ENCODE data around the gene TTC36.

Gene TTC36

DNA sequence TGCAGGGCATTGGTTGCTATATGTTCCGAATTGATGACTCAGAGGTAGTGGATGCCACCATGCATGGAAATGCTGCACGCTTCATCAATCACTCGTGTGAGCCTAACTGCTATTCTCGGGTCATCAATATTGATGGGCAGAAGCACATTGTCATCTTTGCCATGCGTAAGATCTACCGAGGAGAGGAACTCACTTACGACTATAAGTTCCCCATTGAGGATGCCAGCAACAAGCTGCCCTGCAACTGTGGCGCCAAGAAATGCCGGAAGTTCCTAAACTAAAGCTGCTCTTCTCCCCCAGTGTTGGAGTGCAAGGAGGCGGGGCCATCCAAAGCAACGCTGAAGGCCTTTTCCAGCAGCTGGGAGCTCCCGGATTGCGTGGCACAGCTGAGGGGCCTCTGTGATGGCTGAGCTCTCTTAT, 5.4 kb upstream of the TTC36 start:
- Histone ChIP-seq H3K27me3 (ENCODE audit: control insufficient read depth in 1 of 2, insufficient read depth in 2 of 2, low read length in 2 of 2) (no peaks in the 10 kb centered on the region), H3K36me3 (ENCODE audit: control insufficient read depth in 2 of 2, insufficient read depth in 2 of 2, low read length in 2 of 2) (peaks cover 43 to 57% of the 10 kb centered on the region in 2 donors), H3K9ac (ENCODE audit: low read length in 2 of 2) (no peak overlapping the region), H3K9me3 (ENCODE audit: control insufficient read depth in 2 of 2, low read length in 2 of 2) (no peaks in the 10 kb centered on the region), H3K4me3 (ENCODE audit: low read length in 2 of 2) (no peak overlapping the region), H3K27ac (ENCODE audit: low read length) (no peak overlapping the region), H3K4me1 (ENCODE audit: control insufficient read depth, insufficient read depth, low read length) (peaks cover 7% of the 10 kb centered on the region)

DNA sequence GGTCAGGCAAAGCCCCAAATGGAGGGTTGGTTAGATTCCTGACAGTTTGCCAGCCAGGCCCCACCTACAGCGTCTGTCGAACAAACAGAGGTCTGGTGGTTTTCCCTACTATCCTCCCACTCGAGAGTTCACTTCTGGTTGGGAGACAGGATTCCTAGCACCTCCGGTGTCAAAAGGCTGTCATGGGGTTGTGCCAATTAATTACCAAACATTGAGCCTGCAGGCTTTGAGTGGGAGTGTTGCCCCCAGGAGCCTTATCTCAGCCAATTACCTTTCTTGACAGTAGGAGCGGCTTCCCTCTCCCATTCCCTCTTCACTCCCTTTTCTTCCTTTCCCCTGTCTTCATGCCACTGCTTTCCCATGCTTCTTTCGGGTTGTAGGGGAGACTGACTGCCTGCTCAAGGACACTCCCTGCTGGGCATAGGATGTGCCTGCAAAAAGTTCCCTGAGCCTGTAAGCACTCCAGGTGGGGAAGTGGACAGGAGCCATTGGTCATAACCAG, 4.7 kb upstream of the TTC36 start:
- H3K4me3 ChIP-seq (ENCODE audit: low read length in 2 of 2): no peak overlapping the region
- H3K27me3 ChIP-seq (ENCODE audit: control insufficient read depth in 1 of 2, insufficient read depth in 2 of 2, low read length in 2 of 2): no peaks in the 10 kb centered on the region
- peaks cover 7% of the 10 kb centered on the region for H3K4me1 ChIP-seq (ENCODE audit: control insufficient read depth, insufficient read depth, low read length)
- peaks cover 40 to 53% of the 10 kb centered on the region in 2 donors for H3K36me3 ChIP-seq (ENCODE audit: control insufficient read depth in 2 of 2, insufficient read depth in 2 of 2, low read length in 2 of 2)
- H3K27ac ChIP-seq (ENCODE audit: low read length): no peak overlapping the region
- H3K9ac ChIP-seq (ENCODE audit: low read length in 2 of 2): no peak overlapping the region
- H3K9me3 ChIP-seq (ENCODE audit: control insufficient read depth in 2 of 2, low read length in 2 of 2): no peaks in the 10 kb centered on the region

DNA sequence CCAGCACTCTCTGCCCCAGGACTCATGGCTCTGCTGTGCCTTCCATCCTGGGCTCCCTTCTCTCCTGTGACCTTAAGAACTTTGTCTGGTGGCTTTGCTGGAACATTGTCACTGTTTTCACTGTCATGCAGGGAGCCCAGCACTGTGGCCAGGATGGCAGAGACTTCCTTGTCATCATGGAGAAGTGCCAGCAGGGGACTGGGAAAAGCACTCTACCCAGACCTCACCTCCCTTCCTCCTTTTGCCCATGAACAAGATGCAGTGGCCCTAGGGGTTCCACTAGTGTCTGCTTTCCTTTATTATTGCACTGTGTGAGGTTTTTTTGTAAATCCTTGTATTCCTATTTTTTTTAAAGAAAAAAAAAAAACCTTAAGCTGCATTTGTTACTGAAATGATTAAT, 2.9 kb upstream of the TTC36 start:
- H3K4me1 ChIP-seq (ENCODE audit: control insufficient read depth, insufficient read depth, low read length): peaks cover 14% of the 10 kb centered on the region
- H3K36me3 ChIP-seq (ENCODE audit: control insufficient read depth in 2 of 2, insufficient read depth in 2 of 2, low read length in 2 of 2): peaks cover 35 to 49% of the 10 kb centered on the region in 2 donors
- no peak overlapping the region for H3K4me3 ChIP-seq (ENCODE audit: low read length in 2 of 2)
- H3K27me3 ChIP-seq (ENCODE audit: control insufficient read depth in 1 of 2, insufficient read depth in 2 of 2, low read length in 2 of 2): no peaks in the 10 kb centered on the region
- no peak overlapping the region for H3K9ac ChIP-seq (ENCODE audit: low read length in 2 of 2)
- H3K27ac ChIP-seq (ENCODE audit: low read length): no peak overlapping the region
- H3K9me3 ChIP-seq (ENCODE audit: control insufficient read depth in 2 of 2, low read length in 2 of 2): no peaks in the 10 kb centered on the region

DNA sequence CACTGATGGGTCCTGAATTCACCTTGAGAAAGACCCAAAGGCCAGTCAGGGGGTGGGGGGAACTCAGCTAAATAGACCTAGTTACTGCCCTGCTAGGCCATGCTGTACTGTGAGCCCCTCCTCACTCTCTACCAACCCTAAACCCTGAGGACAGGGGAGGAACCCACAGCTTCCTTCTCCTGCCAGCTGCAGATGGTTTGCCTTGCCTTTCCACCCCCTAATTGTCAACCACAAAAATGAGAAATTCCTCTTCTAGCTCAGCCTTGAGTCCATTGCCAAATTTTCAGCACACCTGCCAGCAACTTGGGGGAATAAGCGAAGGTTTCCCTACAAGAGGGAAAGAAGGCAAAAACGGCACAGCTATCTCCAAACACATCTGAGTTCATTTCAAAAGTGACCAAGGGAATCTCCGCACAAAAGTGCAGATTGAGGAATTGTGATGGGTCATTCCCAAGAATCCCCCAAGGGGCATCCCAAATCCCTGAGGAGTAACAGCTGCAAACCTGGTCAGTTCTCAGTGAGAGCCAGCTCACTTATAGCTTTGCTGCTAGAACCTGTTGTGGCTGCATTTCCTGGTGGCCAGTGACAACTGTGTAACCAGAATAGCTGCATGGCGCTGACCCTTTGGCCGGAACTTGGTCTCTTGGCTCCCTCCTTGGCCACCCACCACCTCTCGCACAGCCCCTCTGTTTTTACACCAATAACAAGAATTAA, 2.4 kb upstream of the TTC36 start:
- Histone ChIP-seq H3K27ac (ENCODE audit: low read length) (no peak overlapping the region), H3K4me3 (ENCODE audit: low read length in 2 of 2) (no peak overlapping the region), H3K36me3 (ENCODE audit: control insufficient read depth in 2 of 2, insufficient read depth in 2 of 2, low read length in 2 of 2) (peaks cover 29 to 44% of the 10 kb centered on the region in 2 donors), H3K27me3 (ENCODE audit: control insufficient read depth in 1 of 2, insufficient read depth in 2 of 2, low read length in 2 of 2) (no peaks in the 10 kb centered on the region), H3K9ac (ENCODE audit: low read length in 2 of 2) (no peak overlapping the region), H3K9me3 (ENCODE audit: control insufficient read depth in 2 of 2, low read length in 2 of 2) (no peaks in the 10 kb centered on the region), H3K4me1 (ENCODE audit: control insufficient read depth, insufficient read depth, low read length) (peaks cover 20% of the 10 kb centered on the region)

DNA sequence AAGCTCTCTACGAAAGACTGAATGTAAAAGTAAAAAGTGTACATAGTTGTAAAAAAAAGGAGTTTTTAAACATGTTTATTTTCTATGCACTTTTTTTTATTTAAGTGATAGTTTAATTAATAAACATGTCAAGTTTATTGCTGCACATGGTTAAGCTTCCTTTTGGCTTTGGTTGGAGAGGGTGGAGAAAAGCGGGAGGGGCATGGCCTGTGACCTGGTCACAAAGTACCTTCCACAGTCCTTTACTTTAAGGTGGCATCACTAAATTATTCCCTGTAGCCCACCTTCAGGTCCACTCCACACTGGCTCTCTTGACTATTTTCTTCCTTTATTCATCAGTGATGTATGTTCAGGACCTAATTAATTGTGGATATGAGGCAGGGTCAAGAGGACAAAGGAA, 586 bp upstream of the TTC36 start:
- Histone ChIP-seq H3K9ac (ENCODE audit: low read length in 2 of 2) (no peak overlapping the region), H3K27ac (ENCODE audit: low read length) (no peak overlapping the region)

DNA sequence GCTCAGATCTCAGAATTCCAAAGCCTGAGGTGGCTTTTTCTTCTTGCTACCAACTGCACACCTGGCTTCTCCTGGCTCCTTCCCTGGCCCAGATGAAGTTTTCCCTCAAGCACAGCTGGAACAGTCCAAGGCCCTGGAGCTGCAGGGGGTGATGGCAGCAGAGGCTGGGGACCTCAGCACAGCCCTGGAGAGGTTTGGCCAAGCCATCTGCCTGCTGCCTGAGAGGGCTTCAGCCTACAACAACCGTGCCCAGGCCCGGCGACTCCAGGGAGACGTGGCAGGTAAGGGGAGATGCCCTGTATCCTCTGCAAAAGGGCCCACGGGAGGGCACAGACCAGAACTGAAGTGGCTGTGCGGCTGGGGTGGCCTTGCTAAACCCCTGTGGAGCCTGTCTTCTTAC, 1.2 kb downstream of the TTC36 start:
- Histone ChIP-seq H3K4me3 (ENCODE audit: low read length in 2 of 2) (no peak overlapping the region), H3K9me3 (ENCODE audit: control insufficient read depth in 2 of 2, low read length in 2 of 2) (no peaks in the 10 kb centered on the region), H3K27me3 (ENCODE audit: control insufficient read depth in 1 of 2, insufficient read depth in 2 of 2, low read length in 2 of 2) (no peaks in the 10 kb centered on the region), H3K9ac (ENCODE audit: low read length in 2 of 2) (no peak overlapping the region), H3K36me3 (ENCODE audit: control insufficient read depth in 2 of 2, insufficient read depth in 2 of 2, low read length in 2 of 2) (peaks cover 0 to 16% of the 10 kb centered on the region in 2 donors), H3K4me1 (ENCODE audit: control insufficient read depth, insufficient read depth, low read length) (peaks cover 35% of the 10 kb centered on the region), H3K27ac (ENCODE audit: low read length) (no peak overlapping the region)

More for the DNA sequence above, 586 bp upstream of the TTC36 start:
- Histone ChIP-seq H3K9me3 (ENCODE audit: control insufficient read depth in 2 of 2, low read length in 2 of 2) (no peaks in the 10 kb centered on the region), H3K36me3 (ENCODE audit: control insufficient read depth in 2 of 2, insufficient read depth in 2 of 2, low read length in 2 of 2) (peaks cover 16 to 30% of the 10 kb centered on the region in 2 donors), H3K4me3 (ENCODE audit: low read length in 2 of 2) (no peak overlapping the region), H3K4me1 (ENCODE audit: control insufficient read depth, insufficient read depth, low read length) (peaks cover 36% of the 10 kb centered on the region), H3K27me3 (ENCODE audit: control insufficient read depth in 1 of 2, insufficient read depth in 2 of 2, low read length in 2 of 2) (no peaks in the 10 kb centered on the region)

DNA sequence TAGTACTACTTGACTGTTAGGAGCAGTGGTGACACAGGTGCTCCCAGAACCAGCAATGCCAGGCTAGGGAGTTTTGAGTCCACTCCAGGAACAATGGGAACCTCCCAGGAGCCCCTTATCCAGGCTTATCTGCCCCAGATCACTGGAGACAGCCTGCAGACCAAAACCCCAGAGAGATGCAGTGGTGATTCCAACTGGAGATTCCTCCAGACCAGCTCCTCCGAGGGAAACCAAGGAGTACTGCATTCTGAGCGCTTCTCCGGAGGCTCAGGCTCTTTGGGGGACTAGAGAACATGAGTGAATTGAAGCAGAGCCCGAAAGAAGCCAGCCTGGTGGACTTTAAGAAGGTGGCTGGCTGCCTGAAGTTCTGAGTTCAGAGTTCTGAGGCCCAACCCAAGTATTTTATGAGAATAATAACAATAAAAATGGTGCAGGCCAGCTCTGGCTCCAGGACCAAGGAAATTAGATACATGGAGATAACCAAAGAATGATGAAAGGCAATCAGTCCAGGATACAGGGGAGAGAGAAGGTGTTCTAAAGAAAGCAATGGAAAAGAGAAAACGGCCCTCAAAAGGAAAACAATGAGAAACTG, 2.4 kb downstream of the TTC36 start:
- Histone ChIP-seq H3K9ac (ENCODE audit: low read length in 2 of 2) (peak overlapping the region; percentile 52 to 71), H3K27me3 (ENCODE audit: control insufficient read depth in 1 of 2, insufficient read depth in 2 of 2, low read length in 2 of 2) (no peaks in the 10 kb centered on the region), H3K9me3 (ENCODE audit: control insufficient read depth in 2 of 2, low read length in 2 of 2) (no peaks in the 10 kb centered on the region), H3K36me3 (ENCODE audit: control insufficient read depth in 2 of 2, insufficient read depth in 2 of 2, low read length in 2 of 2) (peaks cover 0 to 11% of the 10 kb centered on the region in 2 donors), H3K27ac (ENCODE audit: low read length) (no peak overlapping the region), H3K4me1 (ENCODE audit: control insufficient read depth, insufficient read depth, low read length) (peaks cover 35% of the 10 kb centered on the region), H3K4me3 (ENCODE audit: low read length in 2 of 2) (peak overlapping the region; percentile 75 to 81)

DNA sequence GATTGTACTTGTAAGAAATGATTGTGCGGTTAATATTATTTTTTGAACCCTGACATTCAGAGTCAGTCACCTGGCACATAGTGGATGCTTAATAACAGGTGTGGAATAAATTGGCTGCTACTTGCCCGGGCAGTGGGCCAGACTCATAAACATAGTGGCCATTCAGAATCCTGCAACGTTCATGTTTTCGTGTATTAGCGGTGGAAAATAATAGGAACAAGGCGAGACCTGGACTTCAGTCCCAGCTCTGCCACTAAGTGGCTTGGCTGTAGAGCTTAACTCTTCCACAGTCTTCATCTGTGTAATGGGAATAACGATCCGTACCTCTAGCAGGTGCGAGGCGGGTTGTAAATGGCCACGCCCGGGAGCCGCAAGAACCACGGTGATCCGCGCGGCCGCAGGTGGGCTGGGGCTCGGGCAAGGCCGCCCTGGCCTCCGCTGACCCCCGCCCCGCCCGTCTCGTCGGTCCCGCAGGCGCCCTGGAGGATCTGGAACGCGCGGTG, 3.0 kb downstream of the TTC36 start:
- Histone ChIP-seq H3K36me3 (ENCODE audit: control insufficient read depth in 2 of 2, insufficient read depth in 2 of 2, low read length in 2 of 2) (peaks cover 0 to 11% of the 10 kb centered on the region in 2 donors), H3K4me1 (ENCODE audit: control insufficient read depth, insufficient read depth, low read length) (peaks cover 35% of the 10 kb centered on the region), H3K27me3 (ENCODE audit: control insufficient read depth in 1 of 2, insufficient read depth in 2 of 2, low read length in 2 of 2) (no peaks in the 10 kb centered on the region), H3K27ac (ENCODE audit: low read length) (peak overlapping the region; percentile 53), H3K9me3 (ENCODE audit: control insufficient read depth in 2 of 2, low read length in 2 of 2) (no peaks in the 10 kb centered on the region), H3K4me3 (ENCODE audit: low read length in 2 of 2) (peak overlapping the region; percentile 75 to 81), H3K9ac (ENCODE audit: low read length in 2 of 2) (peak overlapping the region; percentile 52 to 71)

DNA sequence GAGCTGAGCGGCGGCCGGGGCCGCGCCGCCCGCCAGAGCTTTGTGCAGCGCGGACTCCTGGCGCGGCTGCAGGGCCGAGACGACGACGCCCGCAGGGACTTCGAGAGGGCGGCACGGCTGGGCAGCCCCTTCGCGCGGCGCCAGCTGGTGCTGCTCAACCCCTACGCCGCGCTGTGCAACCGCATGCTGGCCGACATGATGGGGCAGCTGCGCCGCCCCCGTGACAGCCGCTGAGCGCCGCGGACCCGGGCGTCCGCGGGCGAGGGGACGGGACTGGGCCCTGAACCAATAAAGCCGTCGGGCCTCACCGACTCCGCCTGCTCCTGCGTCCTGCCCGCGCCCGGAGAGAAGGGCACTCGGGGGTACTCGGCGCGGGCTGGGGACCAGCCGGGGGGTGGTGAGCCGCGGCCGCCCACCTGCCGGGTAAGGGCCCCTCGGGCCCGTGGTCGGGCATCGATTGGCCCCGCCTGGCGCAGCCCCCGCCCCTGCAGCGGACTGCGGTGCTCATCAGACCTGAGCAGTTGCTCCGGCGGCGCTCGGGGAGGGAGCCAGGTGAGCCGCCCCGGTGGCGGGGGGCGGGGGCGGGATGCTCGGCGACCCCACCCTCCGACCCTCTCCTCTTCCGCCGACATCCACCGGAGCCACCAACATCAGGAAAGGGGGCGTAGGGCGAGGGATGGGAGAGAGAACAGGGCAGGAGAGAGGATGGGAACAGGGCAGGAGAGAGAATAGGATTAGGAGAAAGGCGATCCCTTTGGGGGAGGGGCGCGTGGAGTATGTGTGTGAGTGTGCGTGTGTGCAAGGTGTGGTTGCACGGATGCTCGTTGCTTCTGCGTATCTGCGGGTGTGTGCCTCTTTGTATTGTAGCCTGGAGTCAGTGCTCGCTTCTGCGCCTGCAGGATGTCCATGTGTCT, 3.7 kb downstream of the TTC36 start, which contains the start of gene TMEM25:
Gene TMEM25, plus strand, starts transcription at position 510 of the 914 bp plus-strand sequence. CDS start 610 bp downstream, outside the sequence.
- H3K4me1 ChIP-seq (ENCODE audit: control insufficient read depth, insufficient read depth, low read length): peaks cover 35% of the 10 kb centered on the region
- peak within 1 kb of the TSS; percentile 52 to 71 for H3K9ac ChIP-seq (ENCODE audit: low read length in 2 of 2)
- H3K27ac ChIP-seq (ENCODE audit: low read length): peak within 1 kb of the TSS; percentile 53
- peaks cover 0 to 12% of the 10 kb centered on the region in 2 donors for H3K36me3 ChIP-seq (ENCODE audit: control insufficient read depth in 2 of 2, insufficient read depth in 2 of 2, low read length in 2 of 2)
- H3K9me3 ChIP-seq (ENCODE audit: control insufficient read depth in 2 of 2, low read length in 2 of 2): no peaks in the 10 kb centered on the region
- H3K27me3 ChIP-seq (ENCODE audit: control insufficient read depth in 1 of 2, insufficient read depth in 2 of 2, low read length in 2 of 2): no peaks in the 10 kb centered on the region
- peak within 1 kb of the TSS; percentile 75 to 81 for H3K4me3 ChIP-seq (ENCODE audit: low read length in 2 of 2)

DNA sequence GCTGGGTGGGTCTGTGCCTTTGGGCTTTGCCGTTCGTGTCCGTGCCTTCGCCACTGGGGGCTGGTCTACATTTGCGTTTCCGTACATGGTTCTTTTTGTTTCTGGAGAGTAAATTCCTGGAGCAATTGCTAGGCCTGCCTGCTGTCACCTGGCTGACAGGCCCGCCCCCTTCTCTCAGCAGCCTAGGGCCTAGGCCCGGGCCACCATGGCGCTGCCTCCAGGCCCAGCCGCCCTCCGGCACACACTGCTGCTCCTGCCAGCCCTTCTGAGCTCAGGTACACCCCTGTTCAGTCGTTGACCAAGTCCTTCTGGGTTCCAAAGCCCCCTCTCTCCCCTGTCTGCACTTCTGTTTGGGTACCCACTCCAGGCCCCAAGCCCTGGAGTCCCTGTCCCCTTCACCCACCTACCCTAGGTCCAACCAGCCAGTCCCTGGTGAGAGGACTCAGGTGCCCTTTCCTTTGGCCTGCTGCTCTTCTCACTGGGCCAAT, 4.4 kb downstream of the TTC36 start:
- Histone ChIP-seq H3K27ac (ENCODE audit: low read length) (peak overlapping the region; percentile 53), H3K4me3 (ENCODE audit: low read length in 2 of 2) (peak overlapping the region; percentile 75 to 81), H3K27me3 (ENCODE audit: control insufficient read depth in 1 of 2, insufficient read depth in 2 of 2, low read length in 2 of 2) (no peaks in the 10 kb centered on the region), H3K36me3 (ENCODE audit: control insufficient read depth in 2 of 2, insufficient read depth in 2 of 2, low read length in 2 of 2) (peaks cover 0 to 12% of the 10 kb centered on the region in 2 donors), H3K4me1 (ENCODE audit: control insufficient read depth, insufficient read depth, low read length) (peaks cover 35% of the 10 kb centered on the region), H3K9me3 (ENCODE audit: control insufficient read depth in 2 of 2, low read length in 2 of 2) (no peaks in the 10 kb centered on the region), H3K9ac (ENCODE audit: low read length in 2 of 2) (peak overlapping the region; percentile 52 to 71)
